ENCODE measurements around the gene NDC1.

The NDC1 gene

GRCh38 chr1:53739109-53739681 lies 98.9 kb downstream of the NDC1 start, which contains the start of gene GLIS1:
TSS of gene GLIS1 (minus strand) at chr1:53739164. CDS start at chr1:53738064, 1,100 bp downstream.
- Histone ChIP-seq H3K4me1 (peaks cover 6 to 16% (median 10%) of the 10 kb centered on the region in 10 experiments; a peak in 18 of 20 replicates), H3K9ac (peak within 1 kb of the TSS; percentile 15 to 68 (median 57); a peak in 17 of 22 replicates), H3K4me3 (peak within 1 kb of the TSS; percentile 57 to 78 (median 69)), H4K20me1 (peaks cover 0 to 24% (median 14%) of the 10 kb centered on the region in 11 experiments; a peak in 13 of 22 replicates), H3K36me3 (no peaks in the 10 kb centered on the region), H3K27me3 (peaks cover 48 to 69% (median 58%) of the 10 kb centered on the region in 11 experiments), H3K4me2 (peak within 1 kb of the TSS; percentile 96 to 100 (median 99)), H3K9me3 (replicated peaks in 1 of 11) (peaks cover 16 to 24% (median 18%) of the 10 kb centered on the region in 11 experiments), H3K27ac (no peak within 1 kb of the TSS)
- TF ChIP-seq Cebpa-rat (IDR thresholded peaks at IDR 0.05), result no peak

GRCh38 chr1:53738205-53739108 lies 99.6 kb downstream of the NDC1 start:
- Histone ChIP-seq H3K4me3 (peak overlapping the region; percentile 57 to 78 (median 69)), H3K9ac (peak overlapping the region; percentile 15 to 68 (median 57); a peak in 16 of 22 replicates), H4K20me1 (peaks cover 0 to 24% (median 14%) of the 10 kb centered on the region in 11 experiments; a peak in 13 of 22 replicates), H3K27ac (no peak overlapping the region), H3K36me3 (no peaks in the 10 kb centered on the region), H3K9me3 (replicated peaks in 1 of 11) (peaks cover 16 to 18% (median 17%) of the 10 kb centered on the region in 11 experiments), H3K27me3 (peaks cover 48 to 69% (median 58%) of the 10 kb centered on the region in 11 experiments), H3K4me1 (peaks cover 6 to 16% (median 10%) of the 10 kb centered on the region in 10 experiments; a peak in 18 of 20 replicates), H3K4me2 (peak overlapping the region; percentile 96 to 100 (median 99))
- no peak for TF ChIP-seq Cebpa-rat (IDR thresholded peaks at IDR 0.05)

GRCh38 chr1:53737648-53738204 lies 100.4 kb downstream of the NDC1 start:
- Histone ChIP-seq H3K9ac (no peak overlapping the region), H3K4me3 (peak overlapping the region in 6 of 10 experiments; percentile 62 to 74 (median 70); a peak in 8 of 20 replicates), H3K27me3 (peaks cover 48 to 69% (median 58%) of the 10 kb centered on the region in 11 experiments), H4K20me1 (peaks cover 0 to 24% (median 14%) of the 10 kb centered on the region in 11 experiments; a peak in 13 of 22 replicates), H3K36me3 (no peaks in the 10 kb centered on the region), H3K4me2 (peak overlapping the region in 8 of 11 experiments; percentile 96 to 100 (median 98); a peak in 8 of 22 replicates), H3K27ac (no peak overlapping the region), H3K4me1 (peaks cover 6 to 16% (median 10%) of the 10 kb centered on the region in 10 experiments; a peak in 18 of 20 replicates), H3K9me3 (replicated peaks in 1 of 11) (peaks cover 9 to 11% (median 10%) of the 10 kb centered on the region in 11 experiments)
- no peak for TF ChIP-seq Cebpa-rat (IDR thresholded peaks at IDR 0.05)

- peaks cover 6 to 16% (median 10%) of the 10 kb centered on the region in 10 experiments; a peak in 18 of 20 replicates for H3K4me1 ChIP-seq
- H3K27ac ChIP-seq, result no peak overlapping the region
- H3K27me3 ChIP-seq, result peaks cover 48 to 68% (median 58%) of the 10 kb centered on the region in 11 experiments
- H3K36me3 ChIP-seq, result no peaks in the 10 kb centered on the region
- H3K9me3 ChIP-seq (replicated peaks in 1 of 11), result no peaks in the 10 kb centered on the region
- no peak overlapping the region for H3K4me2 ChIP-seq
- no peak overlapping the region for H3K9ac ChIP-seq
- TF ChIP-seq Cebpa-rat (IDR thresholded peaks at IDR 0.05), result no peak
- no peak overlapping the region for H3K4me3 ChIP-seq
- peaks cover 0 to 24% (median 14%) of the 10 kb centered on the region in 11 experiments; a peak in 13 of 22 replicates for H4K20me1 ChIP-seq
Observed at GRCh38 chr1:53736290-53736689, 101.8 kb downstream of the NDC1 start.

GRCh38 chr1:53735681-53736080 lies 102.4 kb downstream of the NDC1 start:
- Histone ChIP-seq H4K20me1 (peaks cover 0 to 24% (median 14%) of the 10 kb centered on the region in 11 experiments; a peak in 13 of 22 replicates), H3K4me2 (no peak overlapping the region), H3K9me3 (replicated peaks in 1 of 11) (no peaks in the 10 kb centered on the region), H3K27me3 (peaks cover 48 to 64% (median 58%) of the 10 kb centered on the region in 11 experiments), H3K27ac (no peak overlapping the region), H3K4me3 (no peak overlapping the region), H3K4me1 (peaks cover 6 to 16% (median 10%) of the 10 kb centered on the region in 10 experiments; a peak in 18 of 20 replicates), H3K36me3 (no peaks in the 10 kb centered on the region), H3K9ac (no peak overlapping the region)
- TF ChIP-seq Cebpa-rat (IDR thresholded peaks at IDR 0.05), result no peak

- Histone ChIP-seq H3K4me3 (no peak overlapping the region), H3K9me3 (replicated peaks in 1 of 11) (no peaks in the 10 kb centered on the region), H3K9ac (no peak overlapping the region), H3K36me3 (no peaks in the 10 kb centered on the region), H3K27ac (no peak overlapping the region), H3K4me1 (peaks cover 6 to 16% (median 10%) of the 10 kb centered on the region in 10 experiments; a peak in 18 of 20 replicates), H3K27me3 (peaks cover 44 to 59% (median 54%) of the 10 kb centered on the region in 11 experiments), H3K4me2 (no peak overlapping the region), H4K20me1 (peaks cover 0 to 24% (median 14%) of the 10 kb centered on the region in 11 experiments; a peak in 13 of 22 replicates)
- TF ChIP-seq Cebpa-rat (IDR thresholded peaks at IDR 0.05), result no peak
Observed at GRCh38 chr1:53735261-53735660, 102.8 kb downstream of the NDC1 start.

GRCh38 chr1:53734650-53735211 lies 103.4 kb downstream of the NDC1 start:
- H3K27me3 ChIP-seq, result peaks cover 38 to 54% (median 49%) of the 10 kb centered on the region in 11 experiments

More at GRCh38 chr1:53734650-53735211, 103.4 kb downstream of the NDC1 start:
- H3K4me3 ChIP-seq, result no peak overlapping the region
- H3K4me1 ChIP-seq, result peaks cover 6 to 15% (median 10%) of the 10 kb centered on the region in 10 experiments; a peak in 18 of 20 replicates
- H3K36me3 ChIP-seq, result no peaks in the 10 kb centered on the region
- H3K27ac ChIP-seq, result no peak overlapping the region
- TF ChIP-seq Cebpa-rat (IDR thresholded peaks at IDR 0.05), result no peak
- no peak overlapping the region for H3K4me2 ChIP-seq
- no peak overlapping the region for H3K9ac ChIP-seq
- H4K20me1 ChIP-seq, result peaks cover 0 to 24% (median 14%) of the 10 kb centered on the region in 11 experiments; a peak in 13 of 22 replicates
- no peaks in the 10 kb centered on the region for H3K9me3 ChIP-seq (replicated peaks in 1 of 11)
